ENCODE measurements around the gene SLC37A3.
A peak's percentile ranks its signal among the peaks of the same experiment; 100 is the strongest.

Gene SLC37A3

DNA sequence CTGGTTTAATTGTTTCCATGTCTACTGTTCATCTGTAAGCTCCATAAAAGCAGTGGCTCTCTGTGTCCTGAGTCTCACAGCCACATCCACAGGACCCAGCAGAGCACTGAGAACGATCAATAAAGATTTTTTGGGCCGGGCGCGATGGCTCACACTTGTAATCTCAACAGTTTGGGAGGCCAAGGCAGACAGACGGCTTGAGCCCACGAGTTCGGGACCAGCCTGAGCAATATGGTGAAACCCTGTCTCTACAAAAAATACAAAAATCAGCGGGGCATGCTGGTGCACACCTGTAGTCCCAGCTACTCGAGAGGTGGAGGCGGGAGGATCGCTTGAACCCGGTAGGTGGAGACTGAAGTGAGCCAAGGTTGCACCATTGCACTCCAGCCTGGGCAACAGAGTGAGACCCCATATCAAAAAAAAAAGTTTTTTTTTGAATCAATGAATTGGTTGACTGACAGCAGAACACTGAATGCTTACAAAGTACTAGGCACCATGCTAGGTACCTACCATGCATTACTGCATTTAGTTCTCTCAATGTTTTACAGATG is 4.5 kb downstream of the SLC37A3 start:
- TF ChIP-seq, protein P1, sequence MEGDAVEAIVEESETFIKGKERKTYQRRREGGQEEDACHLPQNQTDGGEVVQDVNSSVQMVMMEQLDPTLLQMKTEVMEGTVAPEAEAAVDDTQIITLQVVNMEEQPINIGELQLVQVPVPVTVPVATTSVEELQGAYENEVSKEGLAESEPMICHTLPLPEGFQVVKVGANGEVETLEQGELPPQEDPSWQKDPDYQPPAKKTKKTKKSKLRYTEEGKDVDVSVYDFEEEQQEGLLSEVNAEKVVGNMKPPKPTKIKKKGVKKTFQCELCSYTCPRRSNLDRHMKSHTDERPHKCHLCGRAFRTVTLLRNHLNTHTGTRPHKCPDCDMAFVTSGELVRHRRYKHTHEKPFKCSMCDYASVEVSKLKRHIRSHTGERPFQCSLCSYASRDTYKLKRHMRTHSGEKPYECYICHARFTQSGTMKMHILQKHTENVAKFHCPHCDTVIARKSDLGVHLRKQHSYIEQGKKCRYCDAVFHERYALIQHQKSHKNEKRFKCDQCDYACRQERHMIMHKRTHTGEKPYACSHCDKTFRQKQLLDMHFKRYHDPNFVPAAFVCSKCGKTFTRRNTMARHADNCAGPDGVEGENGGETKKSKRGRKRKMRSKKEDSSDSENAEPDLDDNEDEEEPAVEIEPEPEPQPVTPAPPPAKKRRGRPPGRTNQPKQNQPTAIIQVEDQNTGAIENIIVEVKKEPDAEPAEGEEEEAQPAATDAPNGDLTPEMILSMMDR (IDR thresholded peaks at IDR 0.05; ENCODE audit: insufficient read depth, low read length, poor library complexity, severe bottlenecking), result no peak
- DNase-seq (ENCODE audit: extremely low read depth, insufficient read length), result no peak
- Histone ChIP-seq H3K36me3 (ENCODE audit: control insufficient read depth, insufficient read depth, low read length) (no peaks in the 10 kb centered on the region), H3K27me3 (replicated peaks; ENCODE audit: control insufficient read depth, insufficient read depth, low read length) (no peaks in the 10 kb centered on the region), H3K4me3 (replicated peaks; ENCODE audit: low read depth, low read length) (no peak overlapping the region)

DNA sequence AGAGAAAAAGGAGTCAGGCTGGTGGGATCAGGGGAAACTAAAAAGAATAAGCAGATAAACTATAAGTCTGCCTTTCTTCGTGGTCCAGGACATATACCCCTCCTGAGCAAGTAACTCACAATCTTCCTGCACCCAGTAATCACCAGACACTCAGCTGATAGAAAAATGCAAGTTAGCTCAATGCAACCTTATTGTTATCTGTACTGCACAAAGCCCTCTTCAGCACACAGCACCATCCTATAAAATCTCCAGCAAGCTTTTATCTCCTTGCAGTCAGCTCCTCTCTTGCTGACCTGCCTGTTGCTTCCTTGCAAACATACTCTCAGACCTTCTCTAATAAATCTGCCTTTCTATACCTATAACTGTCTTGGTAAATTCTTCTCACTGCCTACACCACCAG is 6.7 kb downstream of the SLC37A3 start:
- TF ChIP-seq, protein P1 (IDR thresholded peaks at IDR 0.05; ENCODE audit: insufficient read depth, low read length, poor library complexity, severe bottlenecking), result no peak
- Histone ChIP-seq H3K4me3 (replicated peaks; ENCODE audit: low read depth, low read length) (no peak overlapping the region), H3K27me3 (replicated peaks; ENCODE audit: control insufficient read depth, insufficient read depth, low read length) (no peaks in the 10 kb centered on the region), H3K36me3 (ENCODE audit: control insufficient read depth, insufficient read depth, low read length) (no peaks in the 10 kb centered on the region)
- no peak for DNase-seq (ENCODE audit: extremely low read depth, insufficient read length)

DNA sequence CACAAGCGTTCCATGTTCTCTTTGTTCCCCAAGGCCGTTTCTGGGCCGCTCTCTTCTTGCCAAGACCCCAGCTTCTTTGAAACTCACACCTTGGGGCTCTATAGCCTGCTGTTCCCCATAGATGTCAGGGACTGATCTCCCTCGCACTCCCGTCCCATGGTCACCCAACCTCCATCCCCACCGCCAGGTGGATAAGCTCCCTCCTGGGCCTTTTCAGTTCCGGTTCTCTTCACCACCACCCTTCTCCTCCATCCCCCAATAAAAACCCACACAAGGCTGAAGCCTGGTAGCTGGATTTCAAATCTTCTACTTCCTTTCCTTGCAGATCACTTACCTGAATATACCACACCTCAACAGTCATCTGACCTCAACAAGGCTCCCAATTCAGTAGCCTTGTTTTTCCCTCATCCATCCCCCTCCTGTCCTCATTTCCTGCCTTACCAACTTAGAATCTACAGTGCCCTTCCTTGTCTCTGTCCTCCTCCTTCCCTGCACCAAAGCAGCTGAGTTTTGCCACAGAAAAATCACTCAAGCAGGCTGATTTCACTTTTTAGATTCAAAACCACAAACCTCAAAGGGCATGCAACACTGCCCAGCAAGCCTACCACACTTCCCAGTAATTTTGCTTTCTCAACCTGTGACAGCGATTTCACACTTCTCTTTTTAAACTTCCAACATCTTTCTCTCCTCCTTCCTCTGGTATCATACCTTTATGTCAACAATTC is 7.7 kb downstream of the SLC37A3 start:
- H3K4me3 ChIP-seq (replicated peaks; ENCODE audit: low read depth, low read length), result no peak overlapping the region; the same call in 1 of the 2 replicates
- no peaks in the 10 kb centered on the region for H3K36me3 ChIP-seq (ENCODE audit: control insufficient read depth, insufficient read depth, low read length)
- TF ChIP-seq, protein P1 (IDR thresholded peaks at IDR 0.05; ENCODE audit: insufficient read depth, low read length, poor library complexity, severe bottlenecking), result no peak
- no peaks in the 10 kb centered on the region for H3K27me3 ChIP-seq (replicated peaks; ENCODE audit: control insufficient read depth, insufficient read depth, low read length)
- peak; percentile 32 for DNase-seq (ENCODE audit: extremely low read depth, insufficient read length)

DNA sequence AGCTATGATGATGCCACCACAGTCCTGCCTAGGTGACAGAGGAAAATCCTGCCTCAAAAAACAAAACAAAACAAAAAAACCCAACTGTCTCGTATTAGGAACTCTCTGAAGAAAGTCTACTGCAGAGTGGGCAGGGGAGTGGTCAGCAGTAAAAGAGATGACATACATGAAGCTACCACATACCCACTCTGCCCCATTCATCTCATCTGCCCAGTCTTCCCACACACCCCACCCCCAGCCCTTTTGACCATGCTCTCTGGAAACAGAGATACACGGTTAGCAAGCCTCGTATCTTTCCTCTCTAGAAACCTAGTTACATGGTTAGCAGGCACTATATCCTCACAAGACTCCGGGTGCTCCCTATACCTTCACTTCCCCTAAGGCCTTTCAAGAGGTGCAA is 8.3 kb downstream of the SLC37A3 start:
- Histone ChIP-seq H3K36me3 (ENCODE audit: control insufficient read depth, insufficient read depth, low read length) (no peaks in the 10 kb centered on the region), H3K27me3 (replicated peaks; ENCODE audit: control insufficient read depth, insufficient read depth, low read length) (no peaks in the 10 kb centered on the region), H3K4me3 (replicated peaks; ENCODE audit: low read depth, low read length) (no peak overlapping the region; the same call in 1 of the 2 replicates)
- TF ChIP-seq, protein P1 (IDR thresholded peaks at IDR 0.05; ENCODE audit: insufficient read depth, low read length, poor library complexity, severe bottlenecking), result no peak
- no peak for DNase-seq (ENCODE audit: extremely low read depth, insufficient read length)

DNA sequence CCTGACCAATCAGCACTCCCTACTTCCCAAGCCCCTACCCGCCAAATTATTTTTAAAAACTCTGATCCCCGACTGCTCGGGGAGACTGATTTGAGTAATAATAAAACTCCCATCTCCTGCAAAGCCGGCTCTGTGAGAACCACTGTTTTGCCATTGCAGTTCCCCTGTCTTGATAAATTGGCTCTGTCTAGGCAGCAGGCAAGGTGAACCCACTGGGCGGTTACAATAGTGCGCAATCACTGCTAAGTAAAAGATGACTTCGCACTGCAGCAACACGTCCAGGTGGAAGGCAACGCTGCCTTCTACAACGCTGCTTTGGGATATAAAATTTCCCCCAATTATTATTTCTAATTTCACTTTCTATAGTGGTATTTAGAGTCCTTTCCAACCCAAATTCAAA is 8.9 kb downstream of the SLC37A3 start:
- H3K4me3 ChIP-seq (replicated peaks; ENCODE audit: low read depth, low read length), result no peak overlapping the region
- no peaks in the 10 kb centered on the region for H3K27me3 ChIP-seq (replicated peaks; ENCODE audit: control insufficient read depth, insufficient read depth, low read length)
- TF ChIP-seq, protein P1 (IDR thresholded peaks at IDR 0.05; ENCODE audit: insufficient read depth, low read length, poor library complexity, severe bottlenecking), result no peak
- DNase-seq (ENCODE audit: extremely low read depth, insufficient read length), result no peak
- H3K36me3 ChIP-seq (ENCODE audit: control insufficient read depth, insufficient read depth, low read length), result no peaks in the 10 kb centered on the region

Data from GM06990 (cell line).